Vagina (tissue), 2 donors: ENCODE measurements around the gene GREB1. TPM values are rescaled to one million over a fixed set of nuclear protein-coding genes. Genes with fewer than 3 reads are reported as not detected.

Experiments
- DNase-seq, 2 donors: peaks; one replicate each; pipeline ENCODE4 v3.0.0-alpha.2; 2017; ENCODE audit errors: extremely low spot score in 2 of 2
- H3K27ac ChIP-seq: fragments of 200-600 bp; sonication (generic); one replicate; pipeline ENCODE4 v1.5.1; 2019
- H3K27me3 ChIP-seq: fragments of 200-600 bp; sonication (generic); one replicate; pipeline ENCODE4 v1.5.1; 2019
- H3K36me3 ChIP-seq, 2 donors: fragments of 200-600 bp; sonication (generic); one replicate each; pipeline ENCODE4 v1.5.1; 2017 to 2019
- H3K4me1 ChIP-seq: fragments of 200-600 bp; sonication (generic); one replicate; pipeline ENCODE4 v1.5.1; 2019
- H3K4me3 ChIP-seq, 2 donors: fragments of 200-600 bp; sonication (generic); 1 replicate in 1 of 2; 2 replicates in 1 of 2; pipeline ENCODE4 v1.5.1; 2016 to 2019
- H3K9me3 ChIP-seq: fragments of 200-600 bp; sonication (generic); one replicate; pipeline ENCODE4 v1.5.1; 2019
- POLR2A ChIP-seq, 2 donors: fragments of 450-650 bp; IDR thresholded peaks; one replicate each; pipeline ENCODE4 v1.6.1; 2017; ENCODE audit warnings: antibody characterized with exemption in 2 of 2, mild to moderate bottlenecking in 2 of 2, moderate library complexity in 2 of 2
- POLR2AphosphoS5 ChIP-seq, 2 donors: sonication (generic); formaldehyde crosslinking; IDR thresholded peaks; one replicate each; pipeline ENCODE4 v1.9.0; 2017; ENCODE audit warnings: antibody characterized with exemption in 2 of 2, mild to moderate bottlenecking in 2 of 2, low read depth in 1 of 2; ENCODE audit not compliant: insufficient read depth in 1 of 2
- intact Hi-C: fragments of 100-400 bp; cut with DNase I; formaldehyde crosslinking; loops from one replicate; pipeline ENCODE4 v1.15.1; 2023
- total RNA-seq: library from RNA; depleted of rRNA; stranded (reverse); fragments of >200 nt; gene quantifications from one replicate; pipeline ENCODE4 v1.2.3, GENCODE V29; 2016
- TF ChIP-seq, protein P1 (sequence below), 3 experiments: fragments of 450-650 bp in 2 of 3; fragments of 200-600 bp in 1 of 3; sonication (generic) in 1 of 3; IDR thresholded peaks; one replicate each; pipeline ENCODE4 v1.5.1; 2017 to 2019; ENCODE audit warnings: antibody characterized with exemption in 3 of 3, mild to moderate bottlenecking in 2 of 3, moderate library complexity in 2 of 3

Gene GREB1
- total RNA-seq, 1 donor from 2014 or later = 35.4 TPM

DNA sequence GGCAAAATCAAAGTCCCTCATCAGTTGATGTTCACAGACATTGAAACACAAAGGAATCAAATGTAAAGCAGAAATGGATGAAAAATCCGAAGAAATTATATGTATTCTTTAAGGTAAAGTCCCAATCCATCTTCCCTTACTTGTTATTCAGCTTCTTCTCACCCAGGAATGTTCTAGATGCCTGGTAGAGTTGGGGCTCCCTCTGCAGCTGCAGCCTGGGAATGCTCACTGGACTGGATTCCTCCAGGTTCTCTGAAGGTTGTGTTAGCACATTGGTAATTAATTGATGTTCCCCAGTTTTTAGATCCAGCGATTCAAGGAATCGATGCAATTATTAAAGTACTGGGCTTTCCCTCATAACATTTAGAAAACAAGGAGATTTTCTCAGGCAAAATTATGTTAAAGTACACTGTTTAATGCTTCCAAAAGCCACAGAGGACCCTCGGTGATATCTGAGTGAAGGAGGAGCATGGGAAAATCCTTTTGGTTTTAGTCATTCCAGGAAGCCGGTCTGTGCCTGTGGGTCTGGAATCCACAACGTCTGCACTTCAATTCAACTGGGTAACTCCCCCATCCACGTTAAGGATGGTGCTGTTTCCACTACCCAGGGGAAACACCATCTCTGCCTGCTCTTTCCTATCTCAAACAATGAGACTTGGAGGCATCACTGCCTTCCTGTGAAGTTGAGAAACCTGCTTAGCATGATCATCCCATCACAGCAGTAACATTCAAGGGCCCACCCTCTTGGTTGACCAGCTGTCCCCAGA lies 114.2 kb downstream of the GREB1 start:
- Histone ChIP-seq H3K27me3 (no peaks in the 10 kb centered on the region), H3K27ac (no peak overlapping the region), H3K9me3 (no peaks in the 10 kb centered on the region), H3K4me1 (no peaks in the 10 kb centered on the region), H3K4me3 (no peak overlapping the region), H3K36me3 (no peaks in the 10 kb centered on the region)
- DNase-seq = no peak
- no peak for TF ChIP-seq POLR2AphosphoS5 (IDR thresholded peaks at IDR 0.05; ENCODE audit: insufficient read depth in 1 of 2, low read depth in 1 of 2)
- TF ChIP-seq POLR2A (IDR thresholded peaks at IDR 0.05) = no peak
- TF ChIP-seq, protein P1, sequence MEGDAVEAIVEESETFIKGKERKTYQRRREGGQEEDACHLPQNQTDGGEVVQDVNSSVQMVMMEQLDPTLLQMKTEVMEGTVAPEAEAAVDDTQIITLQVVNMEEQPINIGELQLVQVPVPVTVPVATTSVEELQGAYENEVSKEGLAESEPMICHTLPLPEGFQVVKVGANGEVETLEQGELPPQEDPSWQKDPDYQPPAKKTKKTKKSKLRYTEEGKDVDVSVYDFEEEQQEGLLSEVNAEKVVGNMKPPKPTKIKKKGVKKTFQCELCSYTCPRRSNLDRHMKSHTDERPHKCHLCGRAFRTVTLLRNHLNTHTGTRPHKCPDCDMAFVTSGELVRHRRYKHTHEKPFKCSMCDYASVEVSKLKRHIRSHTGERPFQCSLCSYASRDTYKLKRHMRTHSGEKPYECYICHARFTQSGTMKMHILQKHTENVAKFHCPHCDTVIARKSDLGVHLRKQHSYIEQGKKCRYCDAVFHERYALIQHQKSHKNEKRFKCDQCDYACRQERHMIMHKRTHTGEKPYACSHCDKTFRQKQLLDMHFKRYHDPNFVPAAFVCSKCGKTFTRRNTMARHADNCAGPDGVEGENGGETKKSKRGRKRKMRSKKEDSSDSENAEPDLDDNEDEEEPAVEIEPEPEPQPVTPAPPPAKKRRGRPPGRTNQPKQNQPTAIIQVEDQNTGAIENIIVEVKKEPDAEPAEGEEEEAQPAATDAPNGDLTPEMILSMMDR (IDR thresholded peaks at IDR 0.05) = no peak
- intact Hi-C loops = no loop called here

DNA sequence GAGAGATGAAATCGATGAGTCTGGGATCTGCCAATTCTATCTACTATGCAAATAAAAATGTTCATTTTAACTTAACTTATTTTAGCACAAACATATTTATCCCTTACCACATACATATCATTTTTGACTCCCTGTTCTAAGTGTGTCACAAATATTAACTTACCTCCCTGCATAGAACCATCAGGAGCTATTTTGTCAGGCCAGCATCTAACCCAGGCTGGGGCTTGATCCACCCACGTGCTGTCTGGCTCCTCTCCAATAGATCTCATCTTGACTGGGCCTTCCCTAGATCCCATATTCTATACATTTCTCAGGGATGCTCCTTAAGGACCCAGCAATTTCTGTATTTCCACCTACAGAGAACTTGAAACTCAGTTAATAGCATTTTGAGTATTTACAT lies 115.2 kb downstream of the GREB1 start:
- DNase-seq = no peak
- TF ChIP-seq, protein P1 (IDR thresholded peaks at IDR 0.05) = no peak
- TF ChIP-seq POLR2A (IDR thresholded peaks at IDR 0.05) = no peak
- no peak for TF ChIP-seq POLR2AphosphoS5 (IDR thresholded peaks at IDR 0.05; ENCODE audit: insufficient read depth in 1 of 2, low read depth in 1 of 2)
- intact Hi-C loops = no loop called here
- Histone ChIP-seq H3K36me3 (no peaks in the 10 kb centered on the region), H3K9me3 (no peaks in the 10 kb centered on the region), H3K4me3 (no peak overlapping the region), H3K27me3 (no peaks in the 10 kb centered on the region), H3K27ac (no peak overlapping the region), H3K4me1 (no peaks in the 10 kb centered on the region)

GRCh38 chr2:11651856-11652548 lies 118.2 kb downstream of the GREB1 start:
- no peaks in the 10 kb centered on the region for H3K27me3 ChIP-seq
- no peaks in the 10 kb centered on the region for H3K9me3 ChIP-seq
- H3K36me3 ChIP-seq = no peaks in the 10 kb centered on the region
- no peak overlapping the region for H3K4me3 ChIP-seq
- TF ChIP-seq POLR2A (IDR thresholded peaks at IDR 0.05) (no peak), POLR2AphosphoS5 (IDR thresholded peaks at IDR 0.05; ENCODE audit: insufficient read depth in 1 of 2, low read depth in 1 of 2) (no peak)
- TF ChIP-seq, protein P1 (IDR thresholded peaks at IDR 0.05) = no peak
- H3K4me1 ChIP-seq = no peaks in the 10 kb centered on the region
- H3K27ac ChIP-seq = no peak overlapping the region
- no peak for DNase-seq
- intact Hi-C loops = no loop called here

DNA sequence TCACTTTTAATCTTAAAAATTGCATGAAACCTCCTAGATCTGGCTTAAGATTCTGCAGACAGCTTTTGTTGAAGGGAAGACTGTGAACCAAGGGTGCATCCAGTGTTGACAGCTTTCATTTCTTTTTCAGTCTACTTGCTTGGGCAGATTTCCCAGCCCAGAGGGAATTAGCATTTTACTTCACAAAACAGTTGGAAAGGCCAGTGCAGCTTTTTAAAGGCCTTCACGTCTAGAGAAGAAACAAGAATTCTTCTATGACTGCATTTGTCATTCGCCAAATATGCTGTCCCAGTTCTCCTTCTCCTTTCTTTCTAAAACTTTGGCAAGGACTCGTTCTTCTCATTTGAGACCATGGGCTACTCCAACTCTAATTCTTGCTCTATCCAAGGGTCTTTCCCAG lies 118.7 kb downstream of the GREB1 start:
- Histone ChIP-seq H3K9me3 (no peaks in the 10 kb centered on the region), H3K4me3 (no peak overlapping the region), H3K36me3 (no peaks in the 10 kb centered on the region), H3K4me1 (no peaks in the 10 kb centered on the region), H3K27ac (no peak overlapping the region), H3K27me3 (no peaks in the 10 kb centered on the region)
- intact Hi-C loops = no loop called here
- TF ChIP-seq POLR2A (IDR thresholded peaks at IDR 0.05) (no peak), POLR2AphosphoS5 (IDR thresholded peaks at IDR 0.05; ENCODE audit: insufficient read depth in 1 of 2, low read depth in 1 of 2) (no peak)
- TF ChIP-seq, protein P1 (IDR thresholded peaks at IDR 0.05) = no peak
- no peak for DNase-seq

GRCh38 chr2:11655495-11655894 lies 121.7 kb downstream of the GREB1 start:
- DNase-seq = no peak

More at GRCh38 chr2:11655495-11655894, 121.7 kb downstream of the GREB1 start:
- no peaks in the 10 kb centered on the region for H3K27me3 ChIP-seq
- H3K9me3 ChIP-seq = no peaks in the 10 kb centered on the region
- intact Hi-C loops = no loop called here
- H3K4me1 ChIP-seq = no peaks in the 10 kb centered on the region
- H3K36me3 ChIP-seq = no peaks in the 10 kb centered on the region
- no peak overlapping the region for H3K4me3 ChIP-seq
- no peak overlapping the region for H3K27ac ChIP-seq
- TF ChIP-seq POLR2AphosphoS5 (IDR thresholded peaks at IDR 0.05; ENCODE audit: insufficient read depth in 1 of 2, low read depth in 1 of 2) = peak in 1 of 2 donors; percentile 26
- TF ChIP-seq POLR2A (IDR thresholded peaks at IDR 0.05) = no peak
